Esophagus squamous epithelium (tissue), 5 donors: ENCODE measurements around the gene OBSCN. TPM values are rescaled to one million over a fixed set of nuclear protein-coding genes. Genes with fewer than 3 reads are reported as not detected.

Experiments
- DNase-seq: peaks from one replicate; lab custom pipeline; 2025; lab: John Stamatoyannopoulos, UW
- H3K27ac ChIP-seq, 4 donors: fragments of 200-600 bp; sonication (generic); one replicate each; pipeline ENCODE4 v1.5.1; 2016 to 2019; ENCODE audit warnings: mild to moderate bottlenecking in 1 of 4
- H3K27me3 ChIP-seq, 4 donors: fragments of 200-600 bp; sonication (generic); 1 replicate in 3 of 4; 2 replicates in 1 of 4; pipeline versions ENCODE4 v1.5.1 to v1.6.0; 2017 to 2021; ENCODE audit warnings: antibody characterized with exemption in 1 of 4
- H3K36me3 ChIP-seq, 3 donors: fragments of 200-600 bp; sonication (generic); one replicate each; pipeline ENCODE4 v1.5.1; 2016 to 2019
- H3K4me1 ChIP-seq, 3 donors: fragments of 200-600 bp; sonication (generic); one replicate each; pipeline ENCODE4 v1.5.1; 2017 to 2019
- H3K4me3 ChIP-seq, 4 donors: fragments of 200-600 bp; sonication (generic); 1 replicate in 3 of 4; 2 replicates in 1 of 4; pipeline ENCODE4 v1.5.1; 2016 to 2019; ENCODE audit warnings: mild to moderate bottlenecking in 2 of 4, moderate library complexity in 1 of 4
- H3K9me3 ChIP-seq, 3 donors: fragments of 200-600 bp; sonication (generic); one replicate each; pipeline ENCODE4 v1.5.1; 2016 to 2019
- POLR2A ChIP-seq, 4 donors: fragments of 450-650 bp; IDR thresholded peaks; one replicate each; pipeline ENCODE4 v1.6.1; 2017; ENCODE audit warnings: antibody characterized with exemption in 4 of 4, mild to moderate bottlenecking in 4 of 4, moderate library complexity in 3 of 4
- WGBS, 2 donors: methylation state at CpG; one replicate each; pipeline ENCODE4 v1.1.5; 2018; 5-methylcytosine and 5-hydroxymethylcytosine counted together
- intact Hi-C: fragments of 100-400 bp; cut with DNase I; formaldehyde crosslinking; loops from one replicate; pipeline ENCODE4 v1.15.0; 2022
- total RNA-seq, 4 donors: library from RNA; depleted of rRNA; stranded (reverse); fragments of >200 nt; gene quantifications; one replicate each; pipeline ENCODE4 v1.1.0, GENCODE V29; 2016
- TF ChIP-seq, protein P1 (sequence below), 6 experiments: fragments of 450-650 bp in 4 of 6; fragments of 200-600 bp in 2 of 6; sonication (generic) in 2 of 6; IDR thresholded peaks; one replicate each; pipeline ENCODE4 v1.5.1; 2016 to 2019; ENCODE audit warnings: antibody characterized with exemption in 6 of 6, mild to moderate bottlenecking in 4 of 6, moderate library complexity in 4 of 6
- donor health status: DM: yes; HTN: yes; CAD: no.

Gene OBSCN
- total RNA-seq, 4 donors from 2014 or later, result 4.0 to 53.2 (median 13.8) TPM

DNA sequence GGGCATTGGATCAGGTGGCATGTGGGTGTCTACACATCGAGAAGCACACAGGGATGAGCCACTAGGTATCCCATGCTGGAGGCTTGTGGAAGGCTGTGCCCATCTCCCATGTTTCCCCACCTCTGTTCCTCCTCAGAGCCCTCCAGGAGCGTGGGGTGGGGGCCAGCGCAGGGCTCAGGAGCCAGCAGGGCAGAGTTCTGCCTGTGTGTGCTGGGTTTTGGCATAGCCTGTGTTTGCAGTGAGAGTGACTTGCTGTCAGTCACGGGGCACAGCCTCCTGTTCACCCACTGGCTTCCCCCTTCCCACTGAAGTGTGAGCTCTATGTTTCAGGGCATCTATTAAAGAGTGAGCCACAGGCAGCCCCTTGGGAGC, 31.8 kb upstream of the OBSCN start:
- H3K27me3 ChIP-seq, result no peaks in the 10 kb centered on the region
- no peaks in the 10 kb centered on the region for H3K9me3 ChIP-seq
- no peak overlapping the region for H3K4me3 ChIP-seq
- no peak overlapping the region for H3K27ac ChIP-seq
- intact Hi-C loops, result no loop called here
- no peak for TF ChIP-seq POLR2A (IDR thresholded peaks at IDR 0.05)
- TF ChIP-seq, protein P1, sequence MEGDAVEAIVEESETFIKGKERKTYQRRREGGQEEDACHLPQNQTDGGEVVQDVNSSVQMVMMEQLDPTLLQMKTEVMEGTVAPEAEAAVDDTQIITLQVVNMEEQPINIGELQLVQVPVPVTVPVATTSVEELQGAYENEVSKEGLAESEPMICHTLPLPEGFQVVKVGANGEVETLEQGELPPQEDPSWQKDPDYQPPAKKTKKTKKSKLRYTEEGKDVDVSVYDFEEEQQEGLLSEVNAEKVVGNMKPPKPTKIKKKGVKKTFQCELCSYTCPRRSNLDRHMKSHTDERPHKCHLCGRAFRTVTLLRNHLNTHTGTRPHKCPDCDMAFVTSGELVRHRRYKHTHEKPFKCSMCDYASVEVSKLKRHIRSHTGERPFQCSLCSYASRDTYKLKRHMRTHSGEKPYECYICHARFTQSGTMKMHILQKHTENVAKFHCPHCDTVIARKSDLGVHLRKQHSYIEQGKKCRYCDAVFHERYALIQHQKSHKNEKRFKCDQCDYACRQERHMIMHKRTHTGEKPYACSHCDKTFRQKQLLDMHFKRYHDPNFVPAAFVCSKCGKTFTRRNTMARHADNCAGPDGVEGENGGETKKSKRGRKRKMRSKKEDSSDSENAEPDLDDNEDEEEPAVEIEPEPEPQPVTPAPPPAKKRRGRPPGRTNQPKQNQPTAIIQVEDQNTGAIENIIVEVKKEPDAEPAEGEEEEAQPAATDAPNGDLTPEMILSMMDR (IDR thresholded peaks at IDR 0.05), result no peak
- WGBS, 2 donors, result 88% methylated on average over 3 of the region's 4 CpGs; no CpG with 5 or more reads in 1 of the 2 donors
- no peak for DNase-seq
- peaks cover 0 to 17% (median 0%) of the 10 kb centered on the region in 3 donors for H3K4me1 ChIP-seq
- peaks cover 0 to 27% (median 0%) of the 10 kb centered on the region in 3 donors for H3K36me3 ChIP-seq

DNA sequence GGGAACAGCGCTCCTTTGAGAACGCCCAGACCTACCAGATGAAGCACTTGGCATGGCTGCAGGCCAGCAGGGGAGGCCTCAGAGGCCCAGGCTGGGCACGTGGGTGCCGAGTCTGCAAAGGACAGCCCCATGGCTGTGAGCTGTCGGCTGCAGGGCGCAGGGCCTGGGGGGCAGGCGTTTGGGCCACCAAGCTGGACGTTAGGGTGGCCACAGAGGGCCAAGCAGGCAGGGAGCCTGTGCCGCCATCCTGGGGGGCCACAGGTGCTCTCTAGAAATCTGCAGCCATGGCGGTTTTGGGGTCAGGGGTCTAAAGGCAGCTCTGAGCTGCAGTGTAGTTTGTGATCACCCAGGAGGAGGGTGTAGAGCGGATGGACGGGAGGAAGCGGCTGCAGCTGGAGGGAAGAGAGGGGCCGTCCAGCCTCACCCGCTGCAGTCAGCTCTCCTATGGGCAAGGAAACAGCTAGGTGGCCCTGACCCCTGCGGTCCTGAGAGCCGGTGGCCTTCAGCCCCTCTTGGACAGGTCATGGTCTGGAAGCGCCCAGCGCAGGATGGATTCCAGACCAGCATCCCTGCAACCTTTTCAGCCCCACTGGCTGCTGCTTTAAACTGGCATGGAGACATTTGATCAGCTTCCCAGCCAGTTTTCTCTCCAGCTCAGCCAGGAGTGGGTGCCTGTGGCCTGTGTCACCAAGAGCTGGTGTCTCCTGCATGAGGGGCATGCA, 31.2 kb upstream of the OBSCN start:
- Histone ChIP-seq H3K4me1 (peaks cover 0 to 17% (median 0%) of the 10 kb centered on the region in 3 donors), H3K27ac (no peak overlapping the region), H3K27me3 (no peaks in the 10 kb centered on the region), H3K9me3 (no peaks in the 10 kb centered on the region), H3K36me3 (peaks cover 0 to 27% (median 0%) of the 10 kb centered on the region in 3 donors), H3K4me3 (no peak overlapping the region)
- TF ChIP-seq, protein P1 (IDR thresholded peaks at IDR 0.05), result no peak
- no peak for TF ChIP-seq POLR2A (IDR thresholded peaks at IDR 0.05)
- DNase-seq, result no peak
- 88 to 97% methylated on average over 5 to 9 of the region's 19 CpGs for WGBS, 2 donors
- intact Hi-C loops, result no loop called here

DNA sequence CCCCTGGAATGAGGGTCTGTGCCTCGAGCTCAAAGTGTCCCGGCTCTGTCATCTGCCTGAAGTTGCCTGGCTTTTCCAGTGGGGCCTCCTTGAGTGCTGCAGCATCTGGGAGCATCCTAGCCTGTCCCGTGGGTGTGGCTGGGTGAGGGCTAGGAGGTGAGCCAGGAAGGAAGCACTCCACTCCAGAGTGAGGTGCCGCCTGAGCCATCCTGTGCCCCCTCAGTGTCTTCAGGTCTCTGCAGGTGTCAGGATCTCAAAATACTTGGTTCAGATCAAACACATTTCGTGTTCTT, 30.7 kb upstream of the OBSCN start:
- no peaks in the 10 kb centered on the region for H3K27me3 ChIP-seq
- peaks cover 0 to 17% (median 0%) of the 10 kb centered on the region in 3 donors for H3K4me1 ChIP-seq
- H3K9me3 ChIP-seq, result no peaks in the 10 kb centered on the region
- DNase-seq, result no peak
- TF ChIP-seq, protein P1 (IDR thresholded peaks at IDR 0.05), result no peak
- TF ChIP-seq POLR2A (IDR thresholded peaks at IDR 0.05), result no peak
- H3K4me3 ChIP-seq, result no peak overlapping the region
- H3K27ac ChIP-seq, result no peak overlapping the region
- H3K36me3 ChIP-seq, result peaks cover 0 to 27% (median 0%) of the 10 kb centered on the region in 3 donors
- intact Hi-C loops, result no loop called here
- 84 to 100% methylated on average over 2 to 3 of the region's 5 CpGs for WGBS, 2 donors

DNA sequence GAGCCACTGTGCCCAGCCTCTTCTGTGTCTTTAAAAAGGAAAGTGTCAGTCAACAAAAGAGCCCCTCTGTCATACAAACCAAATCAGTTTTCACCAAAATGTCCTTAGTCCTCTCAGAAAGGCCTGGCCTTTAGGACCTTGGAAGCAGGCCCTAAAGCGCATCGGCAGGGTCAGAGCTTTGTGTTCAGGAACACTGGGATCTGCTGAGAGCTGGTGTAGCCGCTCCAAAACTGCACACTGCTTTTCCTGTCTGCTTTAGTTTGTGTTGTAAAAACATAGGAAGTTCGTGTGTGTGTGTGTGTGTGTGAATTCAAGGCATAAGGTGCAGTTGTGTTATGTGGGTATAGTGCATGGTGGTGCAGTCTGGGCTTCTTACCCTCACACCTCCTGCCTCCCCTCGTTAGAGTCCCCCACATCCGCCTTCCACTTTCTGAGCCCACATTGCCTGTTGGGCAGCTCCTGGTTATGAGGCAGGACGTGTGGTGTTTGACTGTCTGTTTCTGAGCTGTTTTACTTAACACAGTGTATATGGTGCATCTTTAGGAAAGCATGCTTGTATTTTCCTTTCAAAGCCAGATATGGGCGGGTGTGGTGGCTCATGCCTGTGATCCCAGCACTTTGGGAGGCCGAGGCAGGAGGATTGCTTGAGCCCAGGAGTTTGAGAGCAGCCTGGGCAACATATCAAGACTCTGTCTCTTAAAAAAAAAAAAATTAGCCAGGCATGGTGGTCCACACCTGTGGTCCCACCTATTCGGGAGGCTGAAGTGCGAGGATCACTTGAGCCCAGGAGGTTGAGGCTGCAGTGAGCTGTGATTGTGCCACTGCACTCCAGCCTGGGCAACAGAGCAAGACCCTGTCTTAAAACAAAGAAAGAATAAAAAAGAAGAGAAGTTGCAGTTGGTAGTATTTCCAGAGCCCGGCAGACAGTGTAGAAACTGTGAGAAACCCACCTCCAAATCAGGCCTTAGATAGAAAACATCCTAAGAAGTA, 29.8 kb upstream of the OBSCN start:
- Histone ChIP-seq H3K36me3 (peaks cover 0 to 27% (median 0%) of the 10 kb centered on the region in 3 donors), H3K4me3 (no peak overlapping the region), H3K9me3 (no peaks in the 10 kb centered on the region), H3K27me3 (no peaks in the 10 kb centered on the region), H3K27ac (no peak overlapping the region), H3K4me1 (peaks cover 0 to 16% (median 0%) of the 10 kb centered on the region in 3 donors)
- TF ChIP-seq, protein P1 (IDR thresholded peaks at IDR 0.05), result no peak
- TF ChIP-seq POLR2A (IDR thresholded peaks at IDR 0.05), result no peak
- intact Hi-C loops, result no loop called here
- DNase-seq, result no peak
- WGBS, 2 donors, result 86 to 93% methylated on average over 11 to 12 of the region's 12 CpGs
